HG03571 (cell line): ENCODE data around the gene MARCHF2.

Experiments used
- ATAC-seq: cut with Tn5 transposase; IDR thresholded peaks from one replicate; pipeline ENCODE4 v1.9.1; 2021; ENCODE audit not compliant: unreplicated experiment

The MARCHF2 gene

DNA sequence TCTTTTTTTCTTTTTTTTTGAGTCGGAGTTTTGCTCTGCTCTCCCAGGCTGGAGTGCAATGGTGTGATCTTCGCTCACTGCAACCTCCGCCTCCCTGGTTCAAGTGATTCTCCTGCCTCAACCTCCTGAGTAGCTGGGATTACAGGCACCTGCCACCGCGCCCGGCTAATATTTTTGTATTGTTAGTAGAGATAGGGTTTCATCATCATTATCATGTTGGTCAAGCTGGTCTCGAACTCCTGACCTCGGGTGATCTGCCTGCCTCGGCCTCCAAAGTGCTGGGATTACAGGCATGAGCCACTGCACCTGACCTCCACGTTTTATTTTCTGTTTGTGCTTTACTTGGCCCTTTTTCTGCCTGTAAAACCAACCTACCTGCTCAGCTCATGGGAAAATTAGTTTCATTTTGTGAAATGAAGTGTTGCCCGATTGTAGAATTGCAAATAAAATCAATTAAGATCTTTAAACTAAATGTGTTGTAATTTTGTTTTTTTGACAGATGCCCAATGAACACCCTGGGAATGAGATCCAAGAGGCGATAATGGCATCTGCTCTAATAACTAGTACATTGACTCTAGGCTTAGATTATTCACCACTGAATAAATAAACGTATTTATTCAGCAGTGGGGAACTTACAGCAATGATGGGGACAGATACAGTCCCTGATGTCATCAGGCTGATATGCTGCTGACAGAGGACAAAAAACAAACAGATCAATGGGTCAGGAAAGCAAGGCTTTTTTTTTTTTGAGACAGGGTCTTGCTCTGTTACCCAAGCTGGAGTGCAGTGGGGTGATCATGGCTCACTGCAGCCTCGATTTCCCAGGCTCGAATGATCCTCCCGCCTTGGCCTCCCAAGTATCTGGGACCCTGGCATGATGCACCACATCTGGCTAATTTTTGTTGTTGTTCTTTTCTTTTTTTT, 25.2 kb upstream of the MARCHF2 start:
- no peak for ATAC-seq

DNA sequence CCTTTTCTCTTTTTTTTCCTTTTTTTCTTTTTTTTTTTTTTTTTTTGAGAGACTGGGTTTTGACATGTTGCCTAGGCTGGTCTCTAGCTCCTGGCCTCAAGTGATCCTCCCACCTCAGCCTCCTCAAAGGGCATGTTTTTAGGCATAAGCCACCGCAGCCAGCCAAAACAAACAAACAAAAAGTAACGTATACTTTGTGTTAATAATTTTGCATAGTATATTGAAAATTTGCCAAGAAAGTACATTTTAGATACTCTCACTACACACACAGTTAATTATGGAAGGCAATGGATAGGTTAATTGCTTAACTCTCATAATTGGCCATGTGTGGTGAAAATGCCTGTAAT, 24.5 kb upstream of the MARCHF2 start:
- ATAC-seq: no peak

DNA sequence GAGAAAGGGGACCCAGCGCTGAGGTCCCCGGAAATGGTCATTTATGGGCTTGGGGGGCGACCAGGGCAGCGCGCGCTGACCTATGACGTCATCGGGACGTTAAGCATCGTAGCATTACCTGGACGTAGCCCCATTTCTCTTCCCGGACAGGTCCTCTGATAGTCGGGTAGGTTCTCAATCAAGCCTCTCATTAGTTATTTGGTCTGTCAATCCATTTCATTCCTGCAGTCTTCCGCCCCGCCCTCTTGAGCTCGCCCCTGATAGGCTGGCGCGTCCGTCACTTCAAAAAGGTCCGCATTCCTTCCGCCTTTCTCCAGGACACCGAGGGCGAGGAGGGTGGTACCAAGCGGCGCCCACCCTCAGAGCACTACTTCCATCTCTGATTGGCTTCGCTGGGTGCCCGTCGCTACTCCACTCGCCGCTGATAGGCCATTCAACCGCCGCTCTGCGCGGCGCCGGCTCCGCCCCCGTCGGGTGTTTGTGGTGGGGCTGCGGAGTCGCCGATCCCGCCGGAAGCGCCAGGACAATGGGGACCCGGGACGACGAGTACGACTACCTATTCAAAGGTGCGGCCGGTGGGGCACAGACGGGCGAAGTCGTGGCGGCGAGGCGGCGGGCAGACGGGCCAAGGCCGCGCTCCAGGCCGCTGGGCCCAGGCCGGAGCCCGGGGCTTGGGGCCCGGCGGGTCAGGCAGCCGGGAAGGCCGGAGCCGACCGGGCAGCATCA, 23.1 kb upstream of the MARCHF2 start, which contains the start of gene RAB11B:
Gene RAB11B (plus strand): TSS at position 470 of the 726 bp plus-strand sequence. CDS start 57 bp downstream, at position 527.
- peak; percentile 92 for ATAC-seq

DNA sequence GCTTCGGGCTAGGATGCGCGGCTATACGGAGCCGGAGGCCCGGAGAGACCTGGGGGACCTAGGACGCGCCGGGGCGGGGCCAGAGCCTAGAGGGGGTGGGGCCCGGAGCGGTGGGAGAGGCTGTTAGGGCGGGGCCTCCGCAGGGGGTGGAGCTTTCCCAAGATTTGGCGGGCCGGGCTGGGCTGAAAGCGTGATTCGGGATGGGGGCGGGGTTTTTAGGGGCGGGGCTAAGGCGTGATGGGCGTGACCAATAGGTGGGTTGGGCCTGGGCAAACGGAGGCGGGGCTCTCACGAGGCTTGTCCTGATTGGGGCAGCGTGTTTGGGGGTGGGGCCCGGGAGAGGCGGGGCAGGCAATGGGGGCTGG, 22.5 kb upstream of the MARCHF2 start:
- peak; percentile 30 for ATAC-seq

DNA sequence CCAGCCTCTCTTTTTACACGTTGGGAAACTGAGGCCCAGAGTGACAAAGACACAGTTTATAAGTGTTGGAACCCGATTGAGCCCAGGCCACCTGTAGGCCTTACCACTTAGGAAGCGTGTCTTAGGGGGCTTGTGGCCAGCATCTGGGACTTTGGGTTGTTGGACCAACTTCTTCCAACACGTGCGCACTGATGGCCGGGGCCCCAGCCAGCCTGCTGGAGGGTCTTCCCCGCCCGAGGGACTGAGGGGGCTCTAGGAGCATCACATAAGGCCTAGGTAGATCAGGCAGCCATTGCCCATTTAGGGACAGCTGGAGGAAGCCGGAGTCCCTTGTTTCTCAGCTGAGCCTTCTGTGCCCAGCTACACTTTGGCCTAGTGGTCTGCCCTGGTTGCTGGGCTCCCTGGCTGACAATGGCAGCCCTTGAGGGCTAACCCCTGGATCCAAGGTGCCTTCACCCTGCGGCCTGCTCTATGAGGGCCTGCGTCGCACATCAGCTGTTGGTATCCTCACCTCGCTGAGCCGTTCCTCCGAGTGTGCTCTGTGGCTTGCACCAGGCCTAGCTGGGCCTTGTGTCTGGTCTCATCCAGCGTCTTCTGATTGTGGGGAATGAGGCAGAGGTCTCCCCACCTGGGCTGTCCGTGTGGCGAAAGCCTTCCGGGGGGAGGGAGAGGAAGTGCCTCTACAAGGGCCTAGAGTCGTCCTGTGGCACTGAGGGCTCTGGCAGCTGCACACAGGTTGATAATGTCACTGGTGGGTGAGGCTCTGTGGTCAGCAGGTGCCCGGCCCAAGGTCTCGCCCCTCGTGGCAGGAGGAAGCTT, 21.7 kb upstream of the MARCHF2 start:
- no peak for ATAC-seq

DNA sequence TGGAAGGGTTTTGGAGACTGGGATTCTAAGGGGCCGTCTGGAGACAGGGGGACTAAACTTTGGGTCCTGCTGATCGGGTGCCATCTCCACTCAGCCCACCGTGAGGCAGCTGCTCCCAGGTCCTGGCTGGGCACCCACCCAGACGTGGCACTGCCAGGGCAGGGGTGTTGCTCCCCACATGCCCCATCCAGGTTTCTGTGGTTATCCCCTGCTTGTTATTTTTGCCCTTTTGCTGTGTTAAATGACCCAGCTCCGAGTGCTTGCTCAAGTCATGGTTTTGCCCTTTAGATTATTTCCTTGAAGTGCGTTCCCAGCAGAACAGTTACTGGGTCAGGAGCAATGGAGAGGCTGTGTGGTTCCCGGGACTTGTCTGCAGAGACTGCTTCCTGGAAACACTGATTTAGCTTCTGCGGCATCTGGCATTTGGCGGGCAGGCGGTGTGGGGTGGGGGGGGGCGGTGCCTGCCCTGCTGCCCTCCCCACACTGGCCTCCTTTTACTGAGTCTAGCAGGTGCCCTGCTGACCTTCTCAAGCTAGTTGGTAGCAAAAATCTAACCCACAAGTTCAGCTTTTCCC, 21.0 kb upstream of the MARCHF2 start:
- no peak for ATAC-seq

DNA sequence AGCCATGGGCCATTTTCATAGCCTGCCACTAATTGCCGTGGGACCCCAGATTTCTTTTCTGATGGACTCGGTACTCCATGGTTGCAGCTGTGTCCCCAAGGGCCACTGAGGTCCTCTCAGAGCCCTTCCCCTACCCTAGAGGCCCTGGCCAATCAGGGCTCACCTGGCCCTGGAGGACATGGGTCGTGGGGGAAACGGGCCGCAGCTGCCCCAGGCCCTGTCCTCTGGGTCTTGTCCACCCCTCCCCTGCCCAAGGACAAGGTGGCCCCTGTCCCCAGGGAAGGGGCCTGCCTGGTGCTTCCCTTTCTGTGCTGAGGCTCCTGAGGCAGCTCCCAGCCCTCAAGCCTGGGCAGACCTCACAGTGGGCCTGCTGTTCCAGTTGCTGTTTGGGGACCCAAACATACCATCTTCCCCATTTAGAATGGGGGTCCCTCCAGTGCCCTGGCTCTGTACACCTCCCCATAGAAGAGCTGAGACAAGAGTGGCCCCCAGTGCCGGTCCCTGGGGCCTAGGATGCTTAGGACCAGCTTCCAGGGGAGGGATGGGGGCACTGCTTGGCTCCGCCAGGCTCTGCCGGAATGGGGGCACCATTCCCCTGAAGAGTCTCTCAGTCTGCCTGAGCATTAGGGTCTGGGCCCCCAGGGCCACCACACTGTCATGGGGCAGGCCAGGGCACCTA, 19.8 kb upstream of the MARCHF2 start:
- no peak for ATAC-seq

DNA sequence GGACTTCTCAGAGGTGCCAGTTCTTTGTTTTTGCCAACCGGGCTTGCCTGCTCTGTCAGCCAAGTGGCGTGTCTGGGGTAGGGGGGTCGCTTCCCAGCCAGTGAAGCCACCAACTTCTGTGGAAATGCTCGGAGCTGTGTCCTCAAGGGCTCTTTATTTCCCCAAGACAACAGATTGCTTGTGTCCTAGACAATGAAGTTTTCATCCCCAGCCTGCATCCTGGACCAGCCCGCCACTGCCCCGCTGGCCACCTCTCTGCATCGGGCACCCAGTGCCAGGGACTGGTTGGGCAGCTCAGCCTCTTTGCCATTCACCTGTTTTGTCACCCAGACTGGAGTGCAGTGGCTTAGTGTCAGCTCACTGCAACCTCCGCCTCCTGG, 19.2 kb upstream of the MARCHF2 start:
- no peak for ATAC-seq

DNA sequence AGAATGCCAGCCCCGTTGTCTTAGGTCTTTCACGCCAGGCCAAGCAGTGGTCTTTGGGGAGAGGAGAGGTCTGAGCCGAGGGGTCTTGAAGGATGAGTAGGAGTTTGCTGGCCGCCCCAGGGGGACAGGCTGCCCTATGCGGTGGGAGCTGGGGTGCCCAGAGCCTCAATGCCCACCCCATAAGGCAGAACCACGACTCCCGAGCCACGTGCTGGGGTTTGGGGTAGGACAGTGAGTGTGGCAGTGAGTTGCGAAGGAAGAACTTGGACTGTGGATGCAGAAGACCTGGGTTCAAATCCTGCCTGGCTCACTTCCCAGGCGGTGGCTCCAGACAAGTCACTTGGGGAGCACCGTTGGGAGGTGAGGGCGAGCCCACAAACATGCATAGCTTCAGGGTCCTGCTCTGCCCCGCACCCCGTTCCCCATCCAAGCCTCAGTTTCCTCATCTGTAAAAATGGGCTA, 17.5 kb upstream of the MARCHF2 start:
- no peak for ATAC-seq

DNA sequence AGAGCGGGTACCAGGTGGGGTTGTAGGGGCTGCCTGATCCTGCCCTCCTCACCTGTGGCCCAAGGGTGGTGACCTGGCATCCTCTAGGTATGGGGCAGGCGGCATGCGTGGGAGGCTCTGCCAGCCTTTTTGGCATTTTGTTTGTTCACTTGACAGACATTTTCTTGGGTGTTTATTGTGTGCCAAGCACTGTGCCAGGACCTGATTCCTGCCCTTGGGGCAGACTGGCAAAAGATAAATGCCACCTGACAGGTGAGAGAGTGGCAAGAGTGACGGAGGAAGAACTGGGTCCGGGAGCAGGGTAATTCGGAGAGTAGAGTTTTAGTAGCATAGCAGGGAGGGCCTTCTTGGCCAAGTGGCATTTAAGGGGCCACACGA, 16.9 kb upstream of the MARCHF2 start:
- ATAC-seq: no peak

DNA sequence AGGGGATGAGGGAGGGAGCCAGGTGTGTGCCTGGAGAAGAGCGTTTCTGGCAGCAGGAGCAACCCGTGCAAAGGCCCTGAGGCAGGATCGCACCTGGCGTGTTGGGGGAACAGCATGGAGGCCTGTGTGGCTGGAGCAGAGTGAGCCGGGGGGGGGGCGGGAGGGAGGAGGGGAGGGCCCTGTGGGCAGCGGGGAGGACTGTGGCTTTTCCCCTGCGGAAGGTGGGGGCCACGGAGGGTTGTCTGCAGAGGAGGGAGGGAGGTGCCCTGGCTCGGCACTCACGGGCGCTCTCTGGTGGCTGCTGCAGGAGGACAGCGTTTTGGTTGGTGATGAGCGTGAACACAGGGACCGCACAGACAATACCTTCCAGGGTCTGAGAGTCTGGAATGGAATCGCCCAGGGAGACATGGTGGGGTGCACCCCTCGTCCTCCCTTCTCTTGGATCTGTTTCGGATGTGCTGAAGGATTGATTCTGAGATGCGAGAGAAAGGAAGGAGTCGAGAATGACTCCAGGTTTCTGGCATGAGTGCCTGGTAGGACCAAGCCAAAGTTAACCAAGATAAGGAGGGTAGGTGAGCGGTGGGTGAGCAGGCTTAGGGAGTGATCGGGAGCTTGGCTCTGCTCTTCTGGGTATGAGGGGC, 16.4 kb upstream of the MARCHF2 start:
- no peak for ATAC-seq

DNA sequence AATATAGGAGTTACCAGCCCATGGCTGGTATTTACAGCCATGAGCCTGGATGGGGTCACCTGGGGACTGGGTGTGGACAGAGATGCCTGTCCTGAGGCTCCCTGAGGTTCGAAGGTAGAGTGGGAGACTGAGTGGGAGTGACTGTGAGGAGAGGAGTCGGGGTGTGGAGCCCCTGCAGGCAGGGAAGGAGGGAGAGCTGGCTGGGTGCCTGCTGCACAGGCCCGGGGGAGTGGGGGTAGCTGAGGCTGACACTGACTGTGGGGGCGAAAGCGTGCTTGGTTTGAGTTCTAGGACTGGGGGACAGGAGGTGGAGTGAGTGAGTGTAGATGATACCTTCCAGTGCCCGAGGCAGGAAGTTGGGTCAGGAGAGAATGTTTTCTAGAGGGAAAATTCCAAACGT, 15.8 kb upstream of the MARCHF2 start:
- ATAC-seq: no peak

DNA sequence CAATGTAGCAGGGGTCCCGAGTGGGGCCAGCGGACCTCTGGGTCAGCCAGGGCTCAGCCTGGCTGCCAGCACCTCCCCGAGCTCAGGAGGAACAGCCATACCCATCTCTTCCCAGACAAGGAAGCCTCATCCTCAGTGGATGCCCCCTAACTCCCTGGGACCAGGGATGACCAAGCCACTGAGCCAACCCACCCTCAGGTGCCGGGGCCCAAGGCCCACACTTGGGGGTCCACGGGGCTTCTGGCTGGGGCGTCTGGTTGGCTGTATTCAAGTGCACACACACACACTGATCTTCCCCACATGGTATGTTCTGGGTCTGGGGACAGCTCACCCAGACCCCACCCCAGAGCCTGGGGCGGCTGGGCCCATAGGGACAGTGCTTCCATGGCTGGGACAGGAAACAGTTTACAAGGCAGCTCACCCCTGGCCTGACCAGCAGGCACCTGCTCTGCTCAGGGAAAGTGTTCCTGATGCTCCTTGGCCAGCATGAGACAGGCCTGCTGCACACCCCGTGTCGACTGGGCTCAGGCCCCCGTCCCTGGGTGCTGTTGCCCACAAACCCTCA, 15.3 kb upstream of the MARCHF2 start:
- no peak for ATAC-seq

DNA sequence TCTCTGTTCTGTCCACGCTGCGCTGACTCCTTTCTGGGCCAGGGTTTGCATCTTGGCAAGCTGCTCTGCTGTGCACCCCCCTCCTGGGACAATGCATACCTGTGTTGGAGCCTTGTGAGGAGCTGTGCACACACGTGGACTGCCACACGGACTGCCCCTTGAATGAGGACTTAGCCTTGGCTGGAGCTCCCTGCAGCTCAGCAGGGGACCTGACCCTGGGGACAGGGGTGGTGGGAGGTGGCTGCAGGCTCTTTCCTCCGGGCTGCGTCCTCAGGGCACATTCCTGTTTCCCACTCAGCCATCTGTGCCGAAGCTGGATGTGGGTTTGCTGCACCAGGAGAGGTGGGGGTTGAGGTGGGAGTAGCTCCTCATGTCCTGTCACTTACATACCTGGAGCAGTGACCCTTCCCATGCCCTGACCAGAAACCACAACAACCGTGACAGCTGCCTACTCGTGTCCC, 14.8 kb upstream of the MARCHF2 start:
- ATAC-seq: no peak

DNA sequence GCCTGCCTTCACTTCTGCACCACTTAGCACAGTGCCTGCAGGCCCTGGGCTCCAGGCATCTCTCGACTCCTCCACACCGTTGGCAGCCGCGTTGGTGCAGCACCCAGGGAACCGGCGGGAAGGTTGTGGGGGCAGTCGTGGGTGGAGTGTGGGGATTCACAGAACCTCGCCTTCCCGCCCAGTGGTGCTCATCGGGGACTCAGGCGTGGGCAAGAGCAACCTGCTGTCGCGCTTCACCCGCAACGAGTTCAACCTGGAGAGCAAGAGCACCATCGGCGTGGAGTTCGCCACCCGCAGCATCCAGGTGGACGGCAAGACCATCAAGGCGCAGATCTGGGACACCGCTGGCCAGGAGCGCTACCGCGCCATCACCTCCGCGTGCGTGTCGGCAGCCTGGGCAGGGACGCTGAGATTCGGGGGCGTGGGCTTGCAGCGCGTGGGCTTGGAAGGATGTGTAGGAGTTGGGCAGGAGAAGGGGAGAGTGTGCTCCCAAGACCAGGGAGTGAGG, 13.4 kb upstream of the MARCHF2 start:
- no peak for ATAC-seq

DNA sequence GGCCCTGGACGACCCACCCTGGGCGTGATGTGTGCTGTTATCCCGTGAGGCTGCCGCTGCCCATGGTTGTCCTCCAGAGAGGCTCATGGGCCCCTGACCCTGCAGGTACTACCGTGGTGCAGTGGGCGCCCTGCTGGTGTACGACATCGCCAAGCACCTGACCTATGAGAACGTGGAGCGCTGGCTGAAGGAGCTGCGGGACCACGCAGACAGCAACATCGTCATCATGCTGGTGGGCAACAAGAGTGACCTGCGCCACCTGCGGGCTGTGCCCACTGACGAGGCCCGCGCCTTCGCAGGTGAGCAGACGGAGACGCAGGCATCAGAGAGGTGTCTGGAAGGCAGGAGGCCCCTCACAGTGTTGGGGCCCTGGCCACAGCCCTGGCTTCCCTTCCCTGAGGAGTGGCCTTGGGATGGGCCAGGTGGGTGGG, 11.1 kb upstream of the MARCHF2 start:
- ATAC-seq: no peak

DNA sequence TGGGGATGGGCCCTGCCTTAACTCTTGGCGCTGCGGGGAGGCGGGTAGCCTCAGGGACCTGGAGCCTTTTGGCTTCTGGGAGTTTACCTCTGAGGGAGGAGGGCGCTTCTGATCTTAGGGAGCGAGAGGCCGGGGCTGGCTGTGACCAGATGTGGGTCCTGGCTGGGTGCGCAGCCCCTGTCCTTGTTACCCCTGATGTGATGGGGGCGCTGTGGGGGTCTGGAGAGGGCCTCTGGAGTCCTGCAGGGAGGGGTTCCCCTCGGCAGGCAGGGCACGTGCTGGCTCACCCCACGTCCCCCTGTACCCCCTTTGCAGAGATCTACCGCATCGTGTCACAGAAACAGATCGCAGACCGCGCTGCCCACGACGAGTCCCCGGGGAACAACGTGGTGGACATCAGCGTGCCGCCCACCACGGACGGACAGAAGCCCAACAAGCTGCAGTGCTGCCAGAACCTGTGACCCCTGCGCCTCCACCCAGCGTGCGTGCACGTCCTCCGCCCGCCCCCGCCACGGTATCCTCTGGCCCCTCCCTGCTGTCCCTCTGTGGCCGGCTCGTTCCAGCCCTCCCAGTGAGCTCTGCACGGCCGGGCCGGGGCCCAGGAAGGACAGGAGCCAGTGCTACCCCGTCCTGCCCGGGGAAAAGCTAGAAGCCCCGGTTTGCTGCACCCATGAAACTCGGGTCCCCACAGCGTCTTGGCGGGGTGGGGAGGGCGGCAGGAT, 9.8 kb upstream of the MARCHF2 start:
- no peak for ATAC-seq

DNA sequence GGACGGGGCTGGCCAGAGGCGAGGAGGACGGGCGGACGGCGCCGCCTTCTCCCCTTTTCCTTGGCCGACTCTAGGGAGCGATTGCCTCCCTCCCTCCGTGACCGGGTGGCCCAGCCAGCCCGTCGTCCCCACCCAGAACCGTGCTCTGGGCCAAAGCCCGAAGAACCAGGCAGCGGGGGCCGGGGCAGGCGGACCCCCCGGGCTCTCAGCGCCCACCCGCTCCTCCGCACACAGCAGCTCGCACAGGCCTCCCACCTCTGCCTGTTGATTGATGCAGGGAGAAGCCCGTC, 9.3 kb upstream of the MARCHF2 start:
- no peak for ATAC-seq
